ENCODE results near the gene PKD1. TPM values are rescaled to one million over a fixed set of nuclear protein-coding genes. Genes with fewer than 3 reads are reported as not detected.

The PKD1 gene
- total and polyA plus RNA-seq, 4 experiments from 2014 or later = 2.3 to 126 (median 68.1) TPM

GRCh38 chr16:2071454-2072202 lies 64.1 kb downstream of the PKD1 start:
- H3K4me3 ChIP-seq (ENCODE audit: low read length in 2 of 2) = no peak overlapping the region
- Mint-ChIP-seq H3K4me1 (no peaks in the 10 kb centered on the region), H3K9me3 (peaks cover 0 to 2% (median 0%) of the 10 kb centered on the region in 8 donors), H3K36me3 (peaks cover 7 to 44% of the 10 kb centered on the region in 2 donors), H3K27me3 (no peaks in the 10 kb centered on the region), H3K27ac (no peak overlapping the region), H3K4me3 (no peak overlapping the region)
- H3K27ac ChIP-seq (ENCODE audit: low read depth, low read length) = no peak overlapping the region
- no peaks in the 10 kb centered on the region for H3K9me3 ChIP-seq (ENCODE audit: control insufficient read depth in 1 of 2, low read length in 2 of 2)
- peaks cover 18% of the 10 kb centered on the region for H3K36me3 ChIP-seq (ENCODE audit: insufficient read depth, low read length)
- no peaks in the 10 kb centered on the region for H3K4me1 ChIP-seq (ENCODE audit: insufficient read depth, low read length)
- POLR2A ChIA-PET (ENCODE audit: partially characterized antibody) = no interaction called here
- no peak for DNase-seq
- intact Hi-C loops (cut with micrococcal nuclease) = no loop called here
- no peaks in the 10 kb centered on the region for H3K27me3 ChIP-seq (ENCODE audit: insufficient read depth, low read length)
- CTCF ChIA-PET (ENCODE audit: partially characterized antibody) = no interaction called here

DNA sequence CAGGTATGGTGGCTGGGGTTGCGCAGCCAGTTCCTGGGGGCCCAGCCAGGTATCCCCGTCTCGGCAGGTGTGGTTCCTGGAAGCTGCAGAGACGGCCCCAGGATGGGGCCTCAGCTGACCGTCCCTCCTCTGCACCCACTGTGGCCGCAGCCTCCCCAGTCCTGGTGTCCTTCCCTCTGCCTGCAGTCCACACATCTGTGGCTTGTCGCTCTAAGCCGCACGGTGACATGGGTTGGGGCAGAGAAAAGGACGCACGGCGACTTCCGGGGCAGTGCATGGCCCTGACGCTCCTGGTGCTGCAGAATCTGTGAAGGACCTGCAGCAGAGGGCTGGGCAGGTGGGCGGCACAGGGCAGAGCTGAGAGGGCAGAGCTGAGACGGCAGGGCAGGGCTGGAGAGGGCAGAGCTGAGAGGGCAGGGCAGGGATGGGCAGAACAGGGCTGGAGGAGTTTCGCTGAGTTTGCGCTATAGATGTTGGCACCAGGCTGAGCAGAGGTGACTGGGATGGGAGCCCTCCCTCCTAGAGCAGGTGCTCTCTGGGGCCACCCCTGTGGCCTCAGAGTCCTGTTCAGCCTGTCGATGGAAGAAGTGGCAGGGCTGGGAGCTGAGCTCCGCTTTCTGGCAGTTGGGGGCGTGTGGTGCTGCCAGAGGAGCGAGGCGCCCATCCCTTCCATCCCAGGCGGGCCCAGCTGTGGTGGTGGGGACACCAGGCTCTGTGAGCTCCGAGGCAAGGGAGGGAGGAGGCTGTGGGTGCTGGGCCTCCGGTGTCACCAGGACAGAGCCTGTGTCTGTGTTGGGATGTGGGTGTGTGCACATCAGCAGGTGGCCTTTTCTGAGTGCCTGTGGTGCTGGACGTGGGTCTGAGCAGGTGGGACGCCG lies 64.9 kb downstream of the PKD1 start:
- Histone ChIP-seq H3K36me3 (ENCODE audit: insufficient read depth, low read length) (peaks cover 25% of the 10 kb centered on the region), H3K27me3 (ENCODE audit: insufficient read depth, low read length) (no peaks in the 10 kb centered on the region), H3K4me3 (ENCODE audit: low read length in 2 of 2) (no peak overlapping the region), H3K27ac (ENCODE audit: low read depth, low read length) (no peak overlapping the region), H3K4me1 (ENCODE audit: insufficient read depth, low read length) (no peaks in the 10 kb centered on the region), H3K9me3 (ENCODE audit: control insufficient read depth in 1 of 2, low read length in 2 of 2) (no peaks in the 10 kb centered on the region)
- Mint-ChIP-seq H3K4me1 (no peaks in the 10 kb centered on the region), H3K4me3 (no peak overlapping the region), H3K36me3 (peaks cover 13 to 48% of the 10 kb centered on the region in 2 donors), H3K9me3 (peaks cover 0 to 2% (median 0%) of the 10 kb centered on the region in 8 donors), H3K27ac (no peak overlapping the region), H3K27me3 (no peaks in the 10 kb centered on the region)
- no peak for DNase-seq
- intact Hi-C loops (cut with micrococcal nuclease) = no loop called here
- POLR2A ChIA-PET (ENCODE audit: partially characterized antibody) = no interaction called here
- CTCF ChIA-PET (ENCODE audit: partially characterized antibody) = no interaction called here

DNA sequence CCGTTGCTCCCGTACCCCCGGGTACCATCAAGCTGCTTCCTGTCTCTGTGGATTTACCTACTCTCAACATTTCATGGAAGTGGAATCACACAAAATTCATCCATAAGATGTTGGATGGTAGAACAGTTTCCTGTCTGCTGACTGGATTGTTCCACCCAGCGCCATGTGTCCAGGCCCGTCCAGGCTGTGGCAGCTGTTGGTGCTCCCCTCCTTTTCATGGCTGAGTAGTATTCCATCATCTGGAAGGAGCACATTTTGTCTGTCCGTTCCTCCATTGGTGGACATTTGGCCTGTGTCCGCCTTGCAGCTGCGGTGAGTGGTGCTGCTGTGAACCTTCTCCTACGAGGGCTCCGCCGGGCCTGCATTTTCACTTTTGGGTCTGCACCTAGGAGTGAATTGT lies 69.6 kb downstream of the PKD1 start:
- DNase-seq = no peak
- no peaks in the 10 kb centered on the region for H3K27me3 ChIP-seq (ENCODE audit: insufficient read depth, low read length)
- H3K4me1 Mint-ChIP-seq = no peaks in the 10 kb centered on the region
- POLR2A ChIA-PET (ENCODE audit: partially characterized antibody) = interaction anchor here (0.9 to 1.2 kb wide), 2 partner anchors 11 to 19 kb away, joined by 3 read pairs; partner anchors contain the start of genes NTHL1 and TSC2
- intact Hi-C loops (cut with micrococcal nuclease) = no loop called here
- peak overlapping the region in 2 of 7 donors; percentile 11 to 25 for H3K27ac Mint-ChIP-seq
- H3K4me1 ChIP-seq (ENCODE audit: insufficient read depth, low read length) = no peaks in the 10 kb centered on the region
- H3K4me3 Mint-ChIP-seq = no peak overlapping the region
- H3K36me3 Mint-ChIP-seq = peaks cover 15 to 38% of the 10 kb centered on the region in 2 donors
- H3K4me3 ChIP-seq (ENCODE audit: low read length in 2 of 2) = no peak overlapping the region
- H3K27me3 Mint-ChIP-seq = no peaks in the 10 kb centered on the region
- no peaks in the 10 kb centered on the region for H3K9me3 Mint-ChIP-seq
- H3K27ac ChIP-seq (ENCODE audit: low read depth, low read length) = no peak overlapping the region
- H3K36me3 ChIP-seq (ENCODE audit: insufficient read depth, low read length) = peaks cover 13% of the 10 kb centered on the region
- no peaks in the 10 kb centered on the region for H3K9me3 ChIP-seq (ENCODE audit: control insufficient read depth in 1 of 2, low read length in 2 of 2)
- CTCF ChIA-PET (ENCODE audit: partially characterized antibody) = interaction anchor here (1.0 kb wide), 1 partner anchor 89 kb away, joined by 3 read pairs; the partner anchor contains the start of gene TRAF7

DNA sequence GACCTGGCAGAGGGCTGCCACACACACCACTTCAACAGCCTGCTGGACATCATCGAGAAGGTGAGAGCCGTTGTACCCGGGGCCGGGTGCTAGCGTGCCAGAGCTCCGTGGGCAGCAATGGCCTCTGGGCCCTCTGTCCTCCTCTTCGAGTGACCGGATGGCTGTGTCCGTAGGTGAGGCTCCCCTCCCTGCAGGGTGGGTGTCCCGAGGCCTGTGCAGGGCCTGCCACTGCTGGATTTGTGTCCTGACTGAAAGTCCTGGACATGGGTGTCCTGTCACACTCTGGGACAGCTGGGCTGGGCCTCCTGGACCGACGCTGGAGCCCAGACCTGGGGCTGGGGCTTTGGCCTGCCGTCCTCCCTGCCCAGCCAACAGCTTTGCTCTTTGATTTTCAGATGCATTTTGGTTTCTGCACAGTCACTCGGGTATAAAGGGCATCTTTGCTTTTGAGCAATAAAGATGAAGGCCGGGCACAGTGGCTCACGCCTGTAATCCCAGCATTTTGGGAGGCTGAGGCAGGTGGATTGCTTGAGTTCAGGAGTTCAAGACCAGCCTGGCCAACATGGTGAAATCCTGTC lies 71.2 kb downstream of the PKD1 start:
- H3K27me3 Mint-ChIP-seq = no peaks in the 10 kb centered on the region
- no peak overlapping the region for H3K27ac Mint-ChIP-seq
- no peaks in the 10 kb centered on the region for H3K4me1 Mint-ChIP-seq
- H3K9me3 Mint-ChIP-seq = no peaks in the 10 kb centered on the region
- H3K4me3 Mint-ChIP-seq = no peak overlapping the region
- H3K4me3 ChIP-seq (ENCODE audit: low read length in 2 of 2) = no peak overlapping the region
- no peak for DNase-seq
- no peaks in the 10 kb centered on the region for H3K4me1 ChIP-seq (ENCODE audit: insufficient read depth, low read length)
- CTCF ChIA-PET (ENCODE audit: partially characterized antibody) = interaction anchor here (0.6 to 0.7 kb wide), 2 partner anchors 136 to 359 kb away, joined by 3 to 4 read pairs; no protein-coding TSS in a partner anchor
- POLR2A ChIA-PET (ENCODE audit: partially characterized antibody) = interaction anchor here (1.0 kb wide), 1 partner anchor 76 kb away, joined by 6 read pairs; no protein-coding TSS in a partner anchor
- H3K36me3 Mint-ChIP-seq = peaks cover 11 to 38% of the 10 kb centered on the region in 2 donors
- no peaks in the 10 kb centered on the region for H3K9me3 ChIP-seq (ENCODE audit: control insufficient read depth in 1 of 2, low read length in 2 of 2)
- peaks cover 17% of the 10 kb centered on the region for H3K36me3 ChIP-seq (ENCODE audit: insufficient read depth, low read length)
- no peaks in the 10 kb centered on the region for H3K27me3 ChIP-seq (ENCODE audit: insufficient read depth, low read length)
- no peak overlapping the region for H3K27ac ChIP-seq (ENCODE audit: low read depth, low read length)
- intact Hi-C loops (cut with micrococcal nuclease) = no loop called here

DNA sequence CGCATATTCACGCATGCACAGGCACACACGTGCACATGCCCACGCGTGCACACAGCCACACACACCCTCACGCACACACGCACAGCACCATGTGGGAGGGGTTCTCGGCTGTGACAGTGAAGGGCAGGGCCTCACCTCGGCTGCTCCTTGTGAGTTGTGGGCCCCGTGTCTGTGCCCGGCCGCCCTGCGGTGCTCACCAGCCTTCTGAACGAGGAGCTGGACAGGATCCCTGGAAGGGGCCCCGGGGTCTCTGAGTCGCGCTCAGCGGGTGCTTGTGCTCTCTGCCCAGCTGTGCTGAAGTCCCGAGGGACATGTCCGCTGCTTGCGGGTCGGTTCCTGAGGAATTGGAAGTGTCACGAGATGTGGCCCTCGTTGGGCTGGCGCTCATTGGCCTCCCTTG lies 71.8 kb downstream of the PKD1 start:
- H3K4me1 ChIP-seq (ENCODE audit: insufficient read depth, low read length) = no peaks in the 10 kb centered on the region
- Mint-ChIP-seq H3K27me3 (no peaks in the 10 kb centered on the region), H3K36me3 (peaks cover 11 to 37% of the 10 kb centered on the region in 2 donors), H3K27ac (no peak overlapping the region), H3K4me1 (no peaks in the 10 kb centered on the region), H3K4me3 (no peak overlapping the region), H3K9me3 (no peaks in the 10 kb centered on the region)
- intact Hi-C loops (cut with micrococcal nuclease) = no loop called here
- peaks cover 17% of the 10 kb centered on the region for H3K36me3 ChIP-seq (ENCODE audit: insufficient read depth, low read length)
- DNase-seq = no peak
- H3K27ac ChIP-seq (ENCODE audit: low read depth, low read length) = no peak overlapping the region
- POLR2A ChIA-PET (ENCODE audit: partially characterized antibody) = no interaction called here
- no peaks in the 10 kb centered on the region for H3K27me3 ChIP-seq (ENCODE audit: insufficient read depth, low read length)
- CTCF ChIA-PET (ENCODE audit: partially characterized antibody) = interaction anchor here (0.6 kb wide), 1 partner anchor 135 kb away, joined by 4 read pairs; no protein-coding TSS in a partner anchor
- no peak overlapping the region for H3K4me3 ChIP-seq (ENCODE audit: low read length in 2 of 2)
- H3K9me3 ChIP-seq (ENCODE audit: control insufficient read depth in 1 of 2, low read length in 2 of 2) = no peaks in the 10 kb centered on the region

- Histone ChIP-seq H3K4me3 (ENCODE audit: low read length in 2 of 2) (no peak overlapping the region), H3K9me3 (ENCODE audit: control insufficient read depth in 1 of 2, low read length in 2 of 2) (no peaks in the 10 kb centered on the region), H3K4me1 (ENCODE audit: insufficient read depth, low read length) (no peaks in the 10 kb centered on the region), H3K27me3 (ENCODE audit: insufficient read depth, low read length) (no peaks in the 10 kb centered on the region), H3K27ac (ENCODE audit: low read depth, low read length) (no peak overlapping the region), H3K36me3 (ENCODE audit: insufficient read depth, low read length) (peaks cover 17% of the 10 kb centered on the region)
- no peaks in the 10 kb centered on the region for H3K27me3 Mint-ChIP-seq
- H3K36me3 Mint-ChIP-seq = peaks cover 11 to 38% of the 10 kb centered on the region in 2 donors
- POLR2A ChIA-PET (ENCODE audit: partially characterized antibody) = no interaction called here
- H3K4me3 Mint-ChIP-seq = no peak overlapping the region
- DNase-seq = no peak
- CTCF ChIA-PET (ENCODE audit: partially characterized antibody) = no interaction called here
- peaks cover 0 to 1% (median 0%) of the 10 kb centered on the region in 4 donors for H3K4me1 Mint-ChIP-seq
- H3K9me3 Mint-ChIP-seq = no peaks in the 10 kb centered on the region
- intact Hi-C loops (cut with micrococcal nuclease) = no loop called here
- no peak overlapping the region for H3K27ac Mint-ChIP-seq
These were observed 72.9 kb downstream of the PKD1 start for GRCh38 chr16:2062801-2063200.

GRCh38 chr16:2061526-2061925 lies 74.2 kb downstream of the PKD1 start:
- Histone ChIP-seq H3K27ac (ENCODE audit: low read depth, low read length) (no peak overlapping the region), H3K4me1 (ENCODE audit: insufficient read depth, low read length) (no peaks in the 10 kb centered on the region), H3K36me3 (ENCODE audit: insufficient read depth, low read length) (peaks cover 20% of the 10 kb centered on the region), H3K4me3 (ENCODE audit: low read length in 2 of 2) (no peak overlapping the region), H3K27me3 (ENCODE audit: insufficient read depth, low read length) (no peaks in the 10 kb centered on the region), H3K9me3 (ENCODE audit: control insufficient read depth in 1 of 2, low read length in 2 of 2) (no peaks in the 10 kb centered on the region)
- Mint-ChIP-seq H3K9me3 (no peaks in the 10 kb centered on the region), H3K4me1 (peaks cover 0 to 1% (median 0%) of the 10 kb centered on the region in 4 donors), H3K27ac (no peak overlapping the region), H3K36me3 (peaks cover 8 to 42% of the 10 kb centered on the region in 2 donors), H3K27me3 (no peaks in the 10 kb centered on the region), H3K4me3 (no peak overlapping the region)
- intact Hi-C loops (cut with micrococcal nuclease) = no loop called here
- no peak for DNase-seq
- POLR2A ChIA-PET (ENCODE audit: partially characterized antibody) = interaction anchor here (0.9 kb wide), 1 partner anchor 31 kb away, joined by 4 read pairs; no protein-coding TSS in a partner anchor
- CTCF ChIA-PET (ENCODE audit: partially characterized antibody) = interaction anchor here (1.0 kb wide), 1 partner anchor 79 kb away, joined by 3 read pairs; no protein-coding TSS in a partner anchor

Data from CD4-positive, alpha-beta memory T cell (primary cell).